H1 (cell line): Measurements from ENCODE around the gene ISG20L2. TPM values are rescaled to one million over a fixed set of nuclear protein-coding genes. Genes with fewer than 3 reads are reported as not detected.

Experiments
- CTCF ChIA-PET: fragments of 300-600 bp; sonication (Branson Sonifier 250); formaldehyde crosslinking; loops from one replicate; lab custom pipeline; 2021; ENCODE audit not compliant: partially characterized antibody; lab: Charles Lee
- POLR2A ChIA-PET: fragments of 300-600 bp; sonication (Branson Sonifier 250); formaldehyde crosslinking; loops from one replicate; lab custom pipeline; 2021; ENCODE audit warnings: inconsistent platforms; ENCODE audit not compliant: partially characterized antibody; lab: Charles Lee
- DNase-seq, 2 experiments: peaks; one replicate each; pipeline versions ENCODE4 v3.0.0 to v3.0.0-alpha.2; 2010 to 2022; ENCODE audit warnings: low spot score in 2 of 2, low read depth in 1 of 2, mixed read lengths in 1 of 2
- FAIRE-seq: peaks from 2 replicates; lab custom pipeline; 2011; peaks lifted over from hg19 to GRCh38; lab: Jason Lieb, UNC
- H2AFZ ChIP-seq: 2 replicates; pipeline ENCODE4 v1.8.1; 2012; ENCODE audit warnings: low read length, inconsistent platforms
- H2AK5ac ChIP-seq: 2 replicates; pipeline ENCODE4 v1.6.1; 2013; ENCODE audit warnings: low read depth, low read length
- H2BK120ac ChIP-seq: replicated peaks from 2 replicates; pipeline ENCODE3; 2013; ENCODE audit warnings: low read depth, low read length, inconsistent platforms
- H2BK12ac ChIP-seq: 2 replicates; pipeline ENCODE4 v1.6.1; 2013; ENCODE audit warnings: low read depth, low read length
- H2BK15ac ChIP-seq: 2 replicates; pipeline ENCODE4 v1.6.1; 2013; ENCODE audit warnings: low read length
- H2BK20ac ChIP-seq: 2 replicates; pipeline ENCODE4 v1.6.1; 2013; ENCODE audit warnings: low read length
- H2BK5ac ChIP-seq: 2 replicates; pipeline ENCODE4 v1.6.1; 2013; ENCODE audit warnings: low read depth, low read length
- H3K14ac ChIP-seq: 2 replicates; pipeline ENCODE4 v1.6.1; 2013; ENCODE audit warnings: inconsistent platforms; ENCODE audit not compliant: insufficient read length
- H3K18ac ChIP-seq: 2 replicates; pipeline ENCODE4 v1.6.1; 2013; ENCODE audit warnings: low read length; ENCODE audit errors: extremely low read depth
- H3K23ac ChIP-seq: 2 replicates; pipeline ENCODE4 v1.6.1; 2013; ENCODE audit warnings: inconsistent platforms; ENCODE audit not compliant: insufficient read length
- H3K23me2 ChIP-seq: 2 replicates; pipeline ENCODE4 v1.6.1; 2013; ENCODE audit warnings: low read depth, low read length
- H3K27ac ChIP-seq: 2 replicates; pipeline ENCODE4 v1.6.1; 2011; ENCODE audit warnings: low read depth, low read length, inconsistent platforms
- H3K27me3 ChIP-seq, 4 experiments: replicated peaks in 1 of 4; 1 replicate in 1 of 4; 2 replicates in 3 of 4; pipeline versions ENCODE4 v1.6.1 to v1.8.1; 2011 to 2013; ENCODE audit warnings: low read length in 3 of 4, mild to moderate bottlenecking in 3 of 4, inconsistent platforms in 2 of 4, mixed read lengths in 2 of 4, moderate library complexity in 1 of 4; ENCODE audit not compliant: control insufficient read depth in 3 of 4, insufficient read depth in 3 of 4; ENCODE audit errors: extremely low read depth in 1 of 4
- H3K36me3 ChIP-seq, 4 experiments: 2 replicates each; pipeline versions ENCODE4 v1.6.1 to v1.8.1; 2011 to 2013; ENCODE audit warnings: mild to moderate bottlenecking in 4 of 4, low read length in 3 of 4, moderate library complexity in 2 of 4, control low read depth in 1 of 4, inconsistent platforms in 1 of 4; ENCODE audit not compliant: insufficient read depth in 4 of 4, control insufficient read depth in 2 of 4
- H3K4ac ChIP-seq: replicated peaks from 2 replicates; pipeline ENCODE3; 2013; ENCODE audit warnings: low read length, low read depth, mixed read lengths, inconsistent platforms; ENCODE audit not compliant: insufficient read length
- H3K4me1 ChIP-seq, 4 experiments: replicated peaks in 1 of 4; 1 replicate in 1 of 4; 2 replicates in 3 of 4; pipeline versions ENCODE4 v1.6.1 to v1.8.1; 2011 to 2013; ENCODE audit warnings: low read length in 3 of 4, inconsistent platforms in 2 of 4, mixed read lengths in 1 of 4; ENCODE audit not compliant: insufficient read depth in 4 of 4, control insufficient read depth in 3 of 4
- H3K4me2 ChIP-seq, 2 experiments: 2 replicates each; pipeline versions ENCODE4 v1.6.1 to v1.8.1; 2011 to 2013; ENCODE audit warnings: low read depth in 2 of 2, low read length in 2 of 2, control low read depth in 1 of 2, inconsistent platforms in 1 of 2, mild to moderate bottlenecking in 1 of 2; ENCODE audit not compliant: insufficient read depth in 1 of 2
- H3K4me3 ChIP-seq, 4 experiments: fragments of 200-600, 300-600 bp in 1 of 4; sonication (generic), shearing (Covaris generic), sonication (Bioruptor Twin) in 1 of 4; 2 replicates each; pipeline versions ENCODE4 v1.5.1 to v1.8.1; 2011 to 2016; ENCODE audit warnings: low read length in 4 of 4, low read depth in 3 of 4, control low read depth in 2 of 4, inconsistent platforms in 2 of 4, mild to moderate bottlenecking in 2 of 4, mixed read lengths in 1 of 4, moderate library complexity in 1 of 4; ENCODE audit not compliant: insufficient read depth in 2 of 4; ENCODE audit errors: extremely low read depth in 1 of 4
- H3K56ac ChIP-seq: replicated peaks from 2 replicates; pipeline ENCODE3; 2013; ENCODE audit warnings: low read depth, mild to moderate bottlenecking, mixed read lengths, low read length, inconsistent platforms; ENCODE audit not compliant: insufficient read length
- H3K79me1 ChIP-seq: 2 replicates; pipeline ENCODE4 v1.6.1; 2013; ENCODE audit warnings: low read depth, low read length, control low read depth
- H3K79me2 ChIP-seq, 2 experiments: 2 replicates each; pipeline versions ENCODE4 v1.6.1 to v1.8.1; 2012 to 2013; ENCODE audit warnings: low read length in 2 of 2, mild to moderate bottlenecking in 2 of 2, inconsistent platforms in 1 of 2; ENCODE audit not compliant: insufficient read depth in 2 of 2, control insufficient read depth in 1 of 2
- H3K9ac ChIP-seq, 4 experiments: replicated peaks in 1 of 4; 1 replicate in 1 of 4; 2 replicates in 3 of 4; pipeline versions ENCODE4 v1.6.1 to v1.8.1; 2011 to 2013; ENCODE audit warnings: low read depth in 3 of 4, low read length in 3 of 4, control low read depth in 2 of 4, mild to moderate bottlenecking in 2 of 4, moderate library complexity in 2 of 4, inconsistent platforms in 1 of 4; ENCODE audit errors: extremely low read depth in 1 of 4
- H3K9me3 ChIP-seq, 2 experiments: 2 replicates each; pipeline versions ENCODE4 v1.6.1 to v1.8.1; 2012 to 2013; ENCODE audit warnings: mild to moderate bottlenecking in 2 of 2, moderate library complexity in 2 of 2, control low read depth in 1 of 2, inconsistent platforms in 1 of 2, low read depth in 1 of 2, low read length in 1 of 2, mixed read lengths in 1 of 2; ENCODE audit not compliant: insufficient read depth in 2 of 2
- H4K20me1 ChIP-seq, 2 experiments: replicated peaks in 1 of 2; 2 replicates each; pipeline versions ENCODE3 to v1.8.1; 2011 to 2013; ENCODE audit warnings: inconsistent platforms in 2 of 2, low read length in 2 of 2, mild to moderate bottlenecking in 1 of 2; ENCODE audit not compliant: insufficient read depth in 2 of 2, control insufficient read depth in 1 of 2
- H4K5ac ChIP-seq: 2 replicates; pipeline ENCODE4 v1.6.1; 2013; ENCODE audit warnings: low read length, low read depth, mixed read lengths, inconsistent platforms; ENCODE audit not compliant: insufficient read length
- H4K8ac ChIP-seq: 2 replicates; pipeline ENCODE4 v1.8.0; 2013; ENCODE audit warnings: mild to moderate bottlenecking, moderate library complexity, low read length, inconsistent platforms; ENCODE audit not compliant: insufficient read depth; ENCODE audit errors: extremely low read depth
- H4K91ac ChIP-seq: replicated peaks from 2 replicates; pipeline ENCODE3; 2013; ENCODE audit warnings: low read length, mixed read lengths, inconsistent platforms; ENCODE audit not compliant: insufficient read length
- ASH2L ChIP-seq: fragments of 200-600, 300-600 bp; sonication (generic); IDR thresholded peaks from one replicate; pipeline ENCODE4 v1.7.1; 2017; ENCODE audit warnings: low read length
- BRCA1 ChIP-seq: IDR thresholded peaks from 2 replicates; pipeline ENCODE4 v1.6.1; 2012; ENCODE audit warnings: low read depth, low read length, improper control_type of control experiment
- CHD2 ChIP-seq: IDR thresholded peaks from 2 replicates; pipeline ENCODE4 v1.6.1; 2012; ENCODE audit warnings: low read length, improper control_type of control experiment
- CTBP2 ChIP-seq: IDR thresholded peaks from 2 replicates; pipeline ENCODE4 v1.7.0; 2011; ENCODE audit warnings: borderline replicate concordance, mild to moderate bottlenecking, moderate library complexity, mixed read lengths, low read length; ENCODE audit not compliant: insufficient read depth, insufficient read length
- EP300 ChIP-seq, 2 experiments: IDR thresholded peaks; 1 replicate in 1 of 2; 2 replicates in 1 of 2; pipeline ENCODE4 v1.6.1; 2011 to 2012; ENCODE audit warnings: low read depth in 2 of 2, low read length in 2 of 2, mild to moderate bottlenecking in 2 of 2, borderline replicate concordance in 1 of 2, inconsistent platforms in 1 of 2, moderate library complexity in 1 of 2
- NANOG ChIP-seq: IDR thresholded peaks from 2 replicates; pipeline ENCODE4 v1.6.1; 2011; ENCODE audit warnings: low read length, low read depth, mild to moderate bottlenecking, inconsistent platforms; ENCODE audit not compliant: insufficient read depth, poor library complexity, severe bottlenecking
- RBBP5 ChIP-seq: IDR thresholded peaks from 2 replicates; pipeline ENCODE4 v1.7.1; 2012; ENCODE audit warnings: low read depth, mild to moderate bottlenecking, inconsistent platforms, low read length, moderate library complexity, borderline replicate concordance
- SAP30 ChIP-seq: fragments of 300-600 bp; sonication (generic); IDR thresholded peaks from 2 replicates; pipeline ENCODE4 v1.7.1; 2012; ENCODE audit warnings: low read length, moderate library complexity, mild to moderate bottlenecking, inconsistent platforms; ENCODE audit not compliant: insufficient read depth, insufficient replicate concordance
- SIX5 ChIP-seq: IDR thresholded peaks from 2 replicates; pipeline ENCODE4 v1.6.1; 2011; ENCODE audit warnings: mild to moderate bottlenecking, low read depth, low read length
- TAF7 ChIP-seq: optimal IDR thresholded peaks from 2 replicates; pipeline ENCODE3; 2011; ENCODE audit warnings: low read depth, mild to moderate bottlenecking, inconsistent platforms, low read length, moderate library complexity, borderline replicate concordance
- TEAD4 ChIP-seq: IDR thresholded peaks from 2 replicates; pipeline ENCODE4 v1.6.1; 2012; ENCODE audit warnings: low read depth, low read length, inconsistent platforms, mixed read lengths
- WGBS, 2 experiments: shearing (Covaris generic) in 1 of 2; methylation state at CpG; one replicate each; pipeline versions ENCODE4 v1.1.6 to v1.1.7; 2013 to 2015; ENCODE audit warnings: low lambda C conversion rate in 2 of 2, mixed read lengths in 2 of 2, inconsistent platforms in 1 of 2, low coverage in 1 of 2, missing lambda C conversion rate in 1 of 2; ENCODE audit not compliant: insufficient replicate concordance in 2 of 2, insufficient coverage in 1 of 2, insufficient read length in 1 of 2; ENCODE audit errors: extremely low coverage in 1 of 2, missing lambda C conversion rate in 1 of 2; 5-methylcytosine and 5-hydroxymethylcytosine counted together
- polyA plus RNA-seq, 7 experiments: library from polyadenylated mRNA; depleted of rRNA in 3 of 7; stranded (reverse) in 5 of 7; unstranded in 2 of 7; fragments of >200 nt in 5 of 7; fragments of 200-250 nt in 2 of 7; gene quantifications; 1 replicate in 5 of 7; 2 replicates in 1 of 7; 4 replicates in 1 of 7; pipeline versions ENCODE4 v1.2.1 to v1.2.3, GENCODE V29; 2011 to 2013; ENCODE audit warnings: missing spikeins in 2 of 7, mixed read lengths in 2 of 7
- total RNA-seq: library from RNA; stranded (reverse); fragmentation: NEBNext Ultra II Directional; extraction: Animal tissue kit (Norgen Biotek cat#: 25700); gene quantifications from 2 replicates; pipeline ENCODE4 v1.2.1, GENCODE V29; 2021

ISG20L2 gene
- total and polyA plus RNA-seq, 2 of the 8 experiments (the other 6 are each of a cell fraction or from before 2014, with no cell fraction given), result 47.5 to 53.0 TPM

GRCh38 chr1:156721535-156721934 is 7.0 kb downstream of the ISG20L2 start:
- Histone ChIP-seq H3K23me2 (no peaks in the 10 kb centered on the region; the same call in 1 of the 2 replicates), H3K27me3 (no peaks in the 10 kb centered on the region), H3K4me2 (no peak overlapping the region), H3K56ac (no peak overlapping the region), H2AFZ (no peak overlapping the region), H3K4ac (no peak overlapping the region), H3K27ac (no peak overlapping the region), H3K18ac (no peak overlapping the region), H4K5ac (no peak overlapping the region), H2BK15ac (no peak overlapping the region), H4K8ac (no peak overlapping the region), H3K36me3 (peaks cover 16 to 31% (median 30%) of the 10 kb centered on the region in 4 experiments), H3K4me1 (peaks cover 2 to 18% (median 14%) of the 10 kb centered on the region in 4 experiments; a peak in 6 of 7 replicates), H4K91ac (no peak overlapping the region), H3K9ac (no peak overlapping the region), H2BK12ac (no peak overlapping the region), H4K20me1 (peaks cover 17 to 26% of the 10 kb centered on the region in 2 experiments), H3K79me1 (peaks cover 2% of the 10 kb centered on the region; the same call in 1 of the 2 replicates), H3K9me3 (no peaks in the 10 kb centered on the region), H3K4me3 (no peak overlapping the region), H2AK5ac (no peak overlapping the region), H3K14ac (no peak overlapping the region), H3K79me2 (peaks cover 7 to 42% of the 10 kb centered on the region in 2 experiments), H2BK20ac (no peak overlapping the region), H2BK120ac (no peak overlapping the region), H3K23ac (no peak overlapping the region), H2BK5ac (no peak overlapping the region)
- no peak for TF ChIP-seq SAP30
- TF ChIP-seq TEAD4, result no peak
- no peak for TF ChIP-seq SIX5
- TF ChIP-seq RBBP5, result no peak
- no peak for TF ChIP-seq EP300 (IDR thresholded peaks at IDR 0.05; ENCODE audit: borderline replicate concordance in 1 of 2, low read depth in 2 of 2, low read length in 2 of 2)
- TF ChIP-seq CHD2, result no peak
- TF ChIP-seq BRCA1, result no peak
- TF ChIP-seq TAF7, result no peak
- no peak for TF ChIP-seq CTBP2
- no peak for TF ChIP-seq NANOG
- no peak for TF ChIP-seq ASH2L
- WGBS, 2 experiments, result 99% methylated on average over 4 of the region's 4 CpGs; no CpG with 5 or more reads in 1 of the 2 experiments
- FAIRE-seq (no peak), DNase-seq (no peak)
- ChIA-PET POLR2A (interaction anchor here (1.0 to 8.5 kb wide), 7 partner anchors 10 to 162 kb away, joined by 3 to 135 read pairs (median 4); partner anchors contain the start of gene MRPL24), CTCF (interaction anchor here (0.6 to 65.2 kb wide), 11 partner anchors 34 to 1831 kb away, joined by 3 to 4284 read pairs (median 3); partner anchors contain the start of genes CRABP2, NES and NTRK1)
